HG02973 (cell line): Measurements from ENCODE around the gene NLRX1.
"Not testable (repeated sequence)": the region's sequence is repeated elsewhere in the genome, so short reads cannot be mapped to it uniquely, and the experiment has no call there.

Source experiments
- ATAC-seq: cut with Tn5 transposase; IDR thresholded peaks from one replicate; pipeline ENCODE4 v1.9.1; 2021; ENCODE audit warnings: moderate library complexity; ENCODE audit not compliant: unreplicated experiment

The NLRX1 gene, protein sequence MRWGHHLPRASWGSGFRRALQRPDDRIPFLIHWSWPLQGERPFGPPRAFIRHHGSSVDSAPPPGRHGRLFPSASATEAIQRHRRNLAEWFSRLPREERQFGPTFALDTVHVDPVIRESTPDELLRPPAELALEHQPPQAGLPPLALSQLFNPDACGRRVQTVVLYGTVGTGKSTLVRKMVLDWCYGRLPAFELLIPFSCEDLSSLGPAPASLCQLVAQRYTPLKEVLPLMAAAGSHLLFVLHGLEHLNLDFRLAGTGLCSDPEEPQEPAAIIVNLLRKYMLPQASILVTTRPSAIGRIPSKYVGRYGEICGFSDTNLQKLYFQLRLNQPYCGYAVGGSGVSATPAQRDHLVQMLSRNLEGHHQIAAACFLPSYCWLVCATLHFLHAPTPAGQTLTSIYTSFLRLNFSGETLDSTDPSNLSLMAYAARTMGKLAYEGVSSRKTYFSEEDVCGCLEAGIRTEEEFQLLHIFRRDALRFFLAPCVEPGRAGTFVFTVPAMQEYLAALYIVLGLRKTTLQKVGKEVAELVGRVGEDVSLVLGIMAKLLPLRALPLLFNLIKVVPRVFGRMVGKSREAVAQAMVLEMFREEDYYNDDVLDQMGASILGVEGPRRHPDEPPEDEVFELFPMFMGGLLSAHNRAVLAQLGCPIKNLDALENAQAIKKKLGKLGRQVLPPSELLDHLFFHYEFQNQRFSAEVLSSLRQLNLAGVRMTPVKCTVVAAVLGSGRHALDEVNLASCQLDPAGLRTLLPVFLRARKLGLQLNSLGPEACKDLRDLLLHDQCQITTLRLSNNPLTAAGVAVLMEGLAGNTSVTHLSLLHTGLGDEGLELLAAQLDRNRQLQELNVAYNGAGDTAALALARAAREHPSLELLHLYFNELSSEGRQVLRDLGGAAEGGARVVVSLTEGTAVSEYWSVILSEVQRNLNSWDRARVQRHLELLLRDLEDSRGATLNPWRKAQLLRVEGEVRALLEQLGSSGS

GRCh38 chr11:119168471-119169281 lies at the start of gene NLRX1:
Gene NLRX1, plus strand, starts transcription at chr11:119168725. Its CDS starts 2,679 bp downstream, at chr11:119171404.
- ATAC-seq = peak; percentile 90

DNA sequence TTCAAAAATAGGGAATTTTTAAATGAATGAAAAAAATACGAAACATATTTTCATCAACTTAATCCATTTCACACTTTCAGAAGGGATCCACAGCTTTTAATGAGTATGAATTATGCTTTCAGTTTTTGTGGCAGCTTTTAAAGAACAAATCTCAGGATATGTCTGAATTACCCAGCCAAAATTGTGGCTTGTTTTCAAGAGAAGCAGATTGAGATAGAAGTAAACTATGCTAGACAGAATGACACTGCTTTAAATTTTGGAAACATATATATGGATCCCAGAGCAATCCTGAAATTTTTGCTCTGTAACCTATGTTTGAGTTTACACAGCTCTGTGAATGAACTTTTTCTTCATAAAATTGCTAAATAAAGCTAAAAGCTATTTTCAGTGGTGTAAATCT lies 49.6 kb upstream of the NLRX1 start:
- ATAC-seq = no peak

DNA sequence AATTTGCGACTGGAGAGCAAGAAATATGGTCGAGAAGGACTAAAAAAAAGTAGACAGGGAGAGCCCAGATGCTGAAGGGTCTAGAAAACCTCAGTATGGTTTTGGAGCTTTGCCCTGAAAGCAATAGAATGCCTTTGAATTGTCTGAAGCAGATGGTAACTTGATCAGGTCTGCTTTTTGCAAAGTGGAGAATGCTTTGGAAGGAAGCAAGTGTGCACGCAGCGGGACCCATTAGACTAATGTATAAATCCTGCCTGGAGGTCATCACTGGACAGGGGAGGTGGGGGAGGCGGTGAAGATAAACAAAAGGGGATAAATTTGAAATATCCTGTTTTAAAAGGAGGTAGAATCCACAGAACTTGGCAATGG lies 47.9 kb upstream of the NLRX1 start:
- no peak for ATAC-seq

DNA sequence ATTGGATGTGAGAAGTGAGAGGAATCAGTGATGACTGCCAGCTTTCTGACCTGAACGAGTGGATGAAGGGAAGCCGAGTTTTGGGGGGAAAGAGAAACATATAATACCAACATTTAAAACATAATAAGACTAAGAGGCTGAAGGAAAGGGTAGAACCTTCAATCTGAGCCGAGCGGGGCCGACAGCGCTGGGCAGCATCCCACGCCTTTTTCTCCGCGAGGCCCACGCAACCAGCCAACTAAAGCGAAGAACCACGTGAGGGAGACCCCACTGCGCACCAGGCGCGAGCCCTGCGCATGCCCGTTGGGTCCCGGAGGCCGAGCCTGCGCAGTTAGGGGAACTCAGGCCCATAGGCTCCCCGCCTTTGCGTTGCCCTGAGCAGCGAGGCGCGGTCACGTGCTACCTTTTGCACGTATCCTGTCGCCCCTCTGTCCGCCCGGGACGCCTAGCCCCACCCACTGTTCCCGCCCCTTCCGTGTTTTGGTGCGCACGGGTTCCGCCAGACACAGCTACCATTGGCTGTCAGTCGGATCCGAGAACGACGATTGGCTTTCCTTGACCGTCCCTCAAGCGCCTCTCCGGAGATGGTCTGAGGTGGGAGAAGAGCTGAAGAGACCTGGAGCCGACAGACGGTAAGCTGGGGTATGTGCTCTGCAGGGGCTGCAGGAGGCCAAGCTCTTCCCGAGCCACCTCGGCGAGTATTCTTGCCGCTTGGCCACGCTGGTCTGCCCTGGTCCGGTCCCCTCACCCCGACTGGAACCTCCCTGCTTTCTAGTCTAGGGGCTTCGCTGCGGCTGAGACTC lies 47.3 kb upstream of the NLRX1 start, which contains the start of gene HINFP:
Gene HINFP (plus strand): TSS at position 573 of the 803 bp plus-strand sequence. CDS start 5,365 bp downstream, outside the sequence.
- ATAC-seq = peak; percentile 95

DNA sequence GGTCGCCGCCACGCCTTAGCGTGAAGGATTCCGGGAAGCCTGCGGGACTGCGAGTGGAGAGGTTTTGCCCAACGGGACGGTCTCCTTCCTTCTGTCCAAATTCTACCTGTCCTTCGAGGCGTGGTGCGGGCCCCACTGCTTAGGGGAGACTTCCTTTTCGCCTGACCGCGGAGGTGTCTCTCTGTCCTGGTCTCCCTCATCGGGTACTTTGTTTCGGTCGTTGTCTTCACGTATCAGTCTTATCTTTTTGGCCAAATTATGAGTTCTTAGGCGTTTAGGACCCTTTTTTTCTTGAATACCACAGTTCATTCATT lies 46.8 kb upstream of the NLRX1 start:
- ATAC-seq = no peak

DNA sequence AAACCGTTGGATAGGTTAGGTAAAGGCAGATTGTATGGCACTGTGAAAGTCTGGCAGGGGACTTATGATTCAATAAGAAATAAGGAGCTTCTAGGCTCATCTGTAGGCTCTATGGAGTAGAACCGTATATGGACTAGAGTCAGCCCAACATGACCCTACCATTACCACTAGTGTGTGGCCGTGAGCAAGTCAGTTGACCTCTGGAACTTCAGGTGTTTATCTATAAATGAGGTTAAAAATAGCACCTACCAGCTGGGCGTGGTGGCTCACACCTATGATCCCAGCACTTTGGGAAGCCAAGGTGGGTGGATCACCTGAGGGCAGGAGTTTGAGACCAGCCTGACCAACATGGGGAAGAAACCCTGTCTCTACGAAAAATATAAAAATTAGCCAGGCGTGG lies 42.7 kb upstream of the NLRX1 start:
- no peak for ATAC-seq

GRCh38 chr11:119126675-119127268 lies 41.8 kb upstream of the NLRX1 start:
- ATAC-seq = no peak

- no peak for ATAC-seq
Observed at GRCh38 chr11:119130662-119131061, 37.9 kb upstream of the NLRX1 start.

- ATAC-seq = no peak
Observed at GRCh38 chr11:119134389-119134978, 34.0 kb upstream of the NLRX1 start.

- not testable (repeated sequence) for ATAC-seq
Observed at GRCh38 chr11:119139276-119139675, 29.2 kb upstream of the NLRX1 start.

DNA sequence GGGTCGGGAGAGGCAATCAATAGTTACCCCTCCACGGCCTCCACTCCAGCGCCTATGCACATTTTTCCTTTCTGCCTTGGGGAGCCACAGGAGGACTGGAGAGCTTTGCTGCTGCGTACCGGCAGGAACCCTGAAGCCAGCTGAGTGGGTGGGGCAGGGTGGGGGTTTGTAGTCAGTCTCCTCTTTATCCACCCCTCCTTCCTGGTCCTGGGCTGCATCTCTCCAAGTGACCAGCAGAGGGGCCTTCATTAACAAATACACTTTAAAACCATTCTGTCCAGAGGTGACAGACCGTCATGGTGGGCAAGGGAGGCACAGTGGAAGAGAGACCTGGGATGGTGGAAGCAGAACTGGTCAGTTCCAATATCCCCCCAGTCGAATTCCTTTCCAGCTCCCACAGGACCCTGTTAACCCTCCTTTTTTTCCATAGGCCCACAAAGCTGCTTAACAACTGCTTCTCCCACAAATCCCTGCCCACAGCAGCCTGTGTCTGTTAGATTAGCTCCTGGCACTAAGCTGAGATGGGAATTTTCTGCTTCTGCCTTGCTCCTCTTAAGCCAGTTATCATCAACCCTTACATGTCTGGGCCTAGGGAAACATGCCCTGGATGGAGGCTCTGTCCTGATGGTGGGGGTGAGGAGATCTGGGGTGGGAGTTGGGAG lies 23.6 kb upstream of the NLRX1 start:
- ATAC-seq = no peak

DNA sequence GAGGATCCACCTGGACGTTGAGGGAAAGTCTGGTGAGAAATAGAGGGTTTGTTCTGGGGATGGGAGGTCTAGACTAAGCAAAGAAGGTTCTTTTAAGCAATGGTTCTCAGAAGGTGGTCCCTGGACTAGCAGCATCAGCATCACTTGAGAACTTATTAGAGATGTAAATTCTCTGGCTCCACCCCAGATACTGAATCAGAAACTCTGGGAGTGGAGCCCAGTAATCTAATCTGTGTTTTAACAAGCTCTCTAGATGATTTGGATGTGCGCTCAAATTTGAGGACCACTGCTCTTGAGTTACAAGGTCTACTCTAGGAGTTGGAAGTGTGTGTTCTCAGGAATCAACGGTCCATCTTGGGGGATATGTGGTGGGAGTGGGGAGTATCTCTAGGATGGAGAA lies 23.0 kb upstream of the NLRX1 start:
- no peak for ATAC-seq

- ATAC-seq = no peak
Observed at GRCh38 chr11:119147604-119148333, 20.8 kb upstream of the NLRX1 start.

DNA sequence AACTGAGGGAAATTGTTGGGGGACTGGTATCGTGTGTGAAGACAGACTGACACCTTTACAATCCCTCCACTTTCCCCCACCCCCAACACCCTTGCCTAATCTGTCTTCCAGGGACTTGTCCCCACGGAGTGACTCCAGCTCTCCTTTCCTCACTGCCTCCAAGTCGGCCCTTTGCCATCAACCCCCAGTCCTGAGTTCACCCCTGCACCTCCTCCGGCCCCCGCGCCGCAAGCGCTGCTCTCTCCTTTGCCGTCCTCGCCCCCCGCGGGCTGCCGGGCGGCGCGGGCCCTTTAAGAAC lies 19.9 kb upstream of the NLRX1 start:
- ATAC-seq = no peak

GRCh38 chr11:119149018-119149785 lies 19.3 kb upstream of the NLRX1 start, which contains the start of gene ABCG4:
Gene ABCG4, plus strand, starts transcription at chr11:119149052. Its CDS starts 914 bp downstream, at chr11:119149966.
- no peak for ATAC-seq

DNA sequence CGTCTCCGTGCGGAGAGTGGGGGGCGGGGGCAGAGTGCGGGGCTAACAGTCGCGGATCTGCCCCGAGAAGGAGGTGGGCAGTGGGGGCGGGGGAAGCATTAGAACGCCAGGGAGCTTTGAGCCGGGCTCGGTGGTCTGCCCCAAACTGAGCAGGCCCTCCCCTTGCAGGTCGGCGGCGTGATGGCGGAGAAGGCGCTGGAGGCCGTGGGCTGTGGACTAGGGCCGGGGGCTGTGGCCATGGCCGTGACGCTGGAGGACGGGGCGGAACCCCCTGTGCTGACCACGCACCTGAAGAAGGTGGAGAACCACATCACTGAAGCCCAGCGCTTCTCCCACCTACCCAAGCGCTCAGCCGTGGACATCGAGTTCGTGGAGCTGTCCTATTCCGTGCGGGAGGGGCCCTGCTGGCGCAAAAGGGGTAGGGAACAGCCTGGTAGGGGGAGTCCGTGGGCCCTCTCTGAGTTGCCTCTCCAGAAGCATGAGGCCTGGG lies 18.7 kb upstream of the NLRX1 start:
- ATAC-seq = no peak

- no peak for ATAC-seq
Observed at GRCh38 chr11:119152043-119152442, 16.5 kb upstream of the NLRX1 start.
